ENCODE results near the gene CDS1. TPM values are rescaled to one million over a fixed set of nuclear protein-coding genes. Genes with fewer than 3 reads are reported as not detected.

CDS1 gene
- total RNA-seq, 4 donors from 2014 or later = 0.16 to 1.4 (median 0.64) TPM

GRCh38 chr4:84683064-84683850 is 100.3 kb downstream of the CDS1 start:
- TF ChIP-seq CTCF (IDR thresholded peaks at IDR 0.05; ENCODE audit: low read depth) = no peak

GRCh38 chr4:84684361-84684760 is 101.4 kb downstream of the CDS1 start:
- no peak for TF ChIP-seq CTCF (IDR thresholded peaks at IDR 0.05; ENCODE audit: low read depth)

- no peak for TF ChIP-seq CTCF (IDR thresholded peaks at IDR 0.05; ENCODE audit: low read depth)
Measured at GRCh38 chr4:84685105-84685504, 102.2 kb downstream of the CDS1 start.

GRCh38 chr4:84688605-84689004 is 105.7 kb downstream of the CDS1 start:
- no peak for TF ChIP-seq CTCF (IDR thresholded peaks at IDR 0.05; ENCODE audit: low read depth)

GRCh38 chr4:84689197-84689596 is 106.3 kb downstream of the CDS1 start:
- TF ChIP-seq CTCF (IDR thresholded peaks at IDR 0.05; ENCODE audit: low read depth) = no peak

- no peak for TF ChIP-seq CTCF (IDR thresholded peaks at IDR 0.05; ENCODE audit: low read depth)
Measured at GRCh38 chr4:84690481-84690880, 107.6 kb downstream of the CDS1 start.

- TF ChIP-seq CTCF (IDR thresholded peaks at IDR 0.05; ENCODE audit: low read depth) = no peak
Measured at GRCh38 chr4:84691170-84691691, 108.3 kb downstream of the CDS1 start.

Data from subcutaneous adipose tissue (tissue), 4 donors.